Measurements from ENCODE around the gene MUC21.

- TF ChIP-seq CTCF (IDR thresholded peaks at IDR 0.05) (no peak), MAX (IDR thresholded peaks at IDR 0.05; ENCODE audit: low read depth) (no peak), USF2 (IDR thresholded peaks at IDR 0.05; ENCODE audit: borderline replicate concordance, low read depth, low read length) (no peak)
These were observed 21.9 kb downstream of the MUC21 start for GRCh38 chr6:31005249-31006020.

Data from SK-N-SH (cell line).